ENCODE data around the gene DNAH1. TPM values are rescaled to one million over a fixed set of nuclear protein-coding genes. Genes with fewer than 3 reads are reported as not detected.

The DNAH1 gene
- polyA plus RNA-seq, 1 donor (not counting 4 experiments of a cell fraction or from before 2014, with no cell fraction given), result 0.33 TPM

GRCh38 chr3:52349611-52350395, 33.7 kb downstream of the DNAH1 start:
- no peak for TF ChIP-seq CTCF (optimal IDR thresholded peaks at IDR 0.05 in 1 of 3, IDR thresholded peaks at IDR 0.05 in 1 of 3, conservative IDR thresholded peaks at IDR 0.05 in 1 of 3; ENCODE audit: extremely low read depth in 1 of 3, insufficient read depth in 2 of 3, low read length in 3 of 3)
- TF ChIP-seq EZH2 (IDR thresholded peaks at IDR 0.05; ENCODE audit: low read length), result no peak
- no peak for FAIRE-seq
- Histone ChIP-seq H3K79me2 (ENCODE audit: control insufficient read depth, insufficient read depth, low read length) (no peaks in the 10 kb centered on the region), H2AFZ (ENCODE audit: control insufficient read depth, low read length) (no peak overlapping the region), H3K36me3 (ENCODE audit: control insufficient read depth in 2 of 2, extremely low read depth in 1 of 2, insufficient read depth in 2 of 2, low read length in 2 of 2) (no peaks in the 10 kb centered on the region), H3K27ac (ENCODE audit: control insufficient read depth, insufficient read depth, low read length) (no peak overlapping the region), H3K9me1 (ENCODE audit: control insufficient read depth, extremely low read depth, insufficient read depth, low read length) (no peaks in the 10 kb centered on the region), H3K4me3 (ENCODE audit: control insufficient read depth in 2 of 3, extremely low read depth in 1 of 3, insufficient read depth in 2 of 3, low read depth in 1 of 3, low read length in 3 of 3) (no peak overlapping the region), H3K9me3 (ENCODE audit: control insufficient read depth, low read depth, low read length) (no peaks in the 10 kb centered on the region), H3K27me3 (ENCODE audit: control insufficient read depth, extremely low read depth, insufficient read depth, low read length) (no peaks in the 10 kb centered on the region), H3K4me1 (ENCODE audit: control insufficient read depth, extremely low read depth, insufficient read depth, low read length) (peaks cover 9% of the 10 kb centered on the region), H3K4me2 (ENCODE audit: control insufficient read depth, extremely low read depth, insufficient read depth, low read depth, low read length) (no peak overlapping the region), H4K20me1 (ENCODE audit: control insufficient read depth, extremely low read depth, insufficient read depth, low read length) (no peaks in the 10 kb centered on the region), H3K9ac (ENCODE audit: control insufficient read depth, extremely low read depth, insufficient read depth, low read length) (no peak overlapping the region)
- dilution Hi-C loops (cut with MboI; ENCODE audit: extremely low pct_ligation_motif_present, low sequenced_read_pairs), result no loop called here
- DNase-seq (ENCODE audit: low read depth, low spot score), result no peak

GRCh38 chr3:52350416-52350815, 34.3 kb downstream of the DNAH1 start:
- DNase-seq (ENCODE audit: low read depth, low spot score), result no peak
- TF ChIP-seq CTCF (optimal IDR thresholded peaks at IDR 0.05 in 1 of 3, IDR thresholded peaks at IDR 0.05 in 1 of 3, conservative IDR thresholded peaks at IDR 0.05 in 1 of 3; ENCODE audit: extremely low read depth in 1 of 3, insufficient read depth in 2 of 3, low read length in 3 of 3), result no peak
- no peak for TF ChIP-seq EZH2 (IDR thresholded peaks at IDR 0.05; ENCODE audit: low read length)

More at GRCh38 chr3:52350416-52350815, 34.3 kb downstream of the DNAH1 start:
- no peak for FAIRE-seq
- H2AFZ ChIP-seq (ENCODE audit: control insufficient read depth, low read length), result no peak overlapping the region
- H3K4me1 ChIP-seq (ENCODE audit: control insufficient read depth, extremely low read depth, insufficient read depth, low read length), result peaks cover 9% of the 10 kb centered on the region
- H3K9me3 ChIP-seq (ENCODE audit: control insufficient read depth, low read depth, low read length), result no peaks in the 10 kb centered on the region
- H3K36me3 ChIP-seq (ENCODE audit: control insufficient read depth in 2 of 2, extremely low read depth in 1 of 2, insufficient read depth in 2 of 2, low read length in 2 of 2), result no peaks in the 10 kb centered on the region
- no peaks in the 10 kb centered on the region for H3K9me1 ChIP-seq (ENCODE audit: control insufficient read depth, extremely low read depth, insufficient read depth, low read length)
- H3K9ac ChIP-seq (ENCODE audit: control insufficient read depth, extremely low read depth, insufficient read depth, low read length), result no peak overlapping the region
- no peak overlapping the region for H3K4me3 ChIP-seq (ENCODE audit: control insufficient read depth in 2 of 3, extremely low read depth in 1 of 3, insufficient read depth in 2 of 3, low read depth in 1 of 3, low read length in 3 of 3)
- H3K27ac ChIP-seq (ENCODE audit: control insufficient read depth, insufficient read depth, low read length), result no peak overlapping the region
- no peak overlapping the region for H3K4me2 ChIP-seq (ENCODE audit: control insufficient read depth, extremely low read depth, insufficient read depth, low read depth, low read length)
- no peaks in the 10 kb centered on the region for H3K27me3 ChIP-seq (ENCODE audit: control insufficient read depth, extremely low read depth, insufficient read depth, low read length)
- dilution Hi-C loops (cut with MboI; ENCODE audit: extremely low pct_ligation_motif_present, low sequenced_read_pairs), result no loop called here
- H3K79me2 ChIP-seq (ENCODE audit: control insufficient read depth, insufficient read depth, low read length), result no peaks in the 10 kb centered on the region
- no peaks in the 10 kb centered on the region for H4K20me1 ChIP-seq (ENCODE audit: control insufficient read depth, extremely low read depth, insufficient read depth, low read length)

Data from keratinocyte (primary cell).